NCI-H526 (cell line): ENCODE results near the gene USP12.
"Not testable (repeated sequence)": the region's sequence is repeated elsewhere in the genome, so short reads cannot be mapped to it uniquely, and the experiment has no call there.

Experiments
- DNase-seq, 2 experiments: peaks; one replicate each; lab custom pipeline; 2025; lab: John Stamatoyannopoulos, UW

USP12 gene

GRCh38 chr13:27149702-27150101 lies 21.9 kb downstream of the USP12 start:
- DNase-seq, result no peak

GRCh38 chr13:27148900-27149299 lies 22.7 kb downstream of the USP12 start:
- no peak for DNase-seq

- DNase-seq, result no peak
Observed at GRCh38 chr13:27147530-27148170, 24.0 kb downstream of the USP12 start.

- no peak for DNase-seq
Observed at GRCh38 chr13:27141746-27142145, 29.9 kb downstream of the USP12 start.

GRCh38 chr13:27141159-27141558 lies 30.5 kb downstream of the USP12 start:
- DNase-seq, result not testable (repeated sequence)

GRCh38 chr13:27140060-27140459 lies 31.6 kb downstream of the USP12 start:
- no peak for DNase-seq

GRCh38 chr13:27139565-27139964 lies 32.0 kb downstream of the USP12 start:
- no peak for DNase-seq

- DNase-seq, result no peak
Observed at GRCh38 chr13:27138457-27139093, 33.0 kb downstream of the USP12 start.

- no peak for DNase-seq
Observed at GRCh38 chr13:27137759-27138158, 33.9 kb downstream of the USP12 start.

GRCh38 chr13:27135023-27135422 lies 36.6 kb downstream of the USP12 start:
- DNase-seq, result no peak

GRCh38 chr13:27133889-27134288 lies 37.7 kb downstream of the USP12 start:
- DNase-seq, result no peak

- no peak for DNase-seq
Observed at GRCh38 chr13:27132538-27132937, 39.1 kb downstream of the USP12 start.

- no peak for DNase-seq
Observed at GRCh38 chr13:27131906-27132305, 39.7 kb downstream of the USP12 start.

GRCh38 chr13:27130979-27131623 lies 40.5 kb downstream of the USP12 start:
- no peak for DNase-seq

- DNase-seq, result no peak
Observed at GRCh38 chr13:27130223-27130978, 41.2 kb downstream of the USP12 start.

GRCh38 chr13:27128825-27129627 lies 42.6 kb downstream of the USP12 start:
- no peak for DNase-seq

- no peak for DNase-seq
Observed at GRCh38 chr13:27126859-27127258, 44.8 kb downstream of the USP12 start.

GRCh38 chr13:27125357-27126282 lies 46.0 kb downstream of the USP12 start:
- peak; percentile 94 to 95 for DNase-seq

GRCh38 chr13:27124571-27124970 lies 47.0 kb downstream of the USP12 start:
- DNase-seq, result no peak

GRCh38 chr13:27123445-27123844 lies 48.2 kb downstream of the USP12 start:
- not testable (repeated sequence) for DNase-seq

- no peak for DNase-seq
Observed at GRCh38 chr13:27122036-27122435, 49.6 kb downstream of the USP12 start.
